ENCODE measurements around the gene OR9I1.

GRCh38 chr11:58133309-58134076, 8.2 kb upstream of the OR9I1 start:
- TF ChIP-seq PKNOX1 (IDR thresholded peaks at IDR 0.05), result no peak
- no peak for TF ChIP-seq BHLHE40 (IDR thresholded peaks at IDR 0.05; ENCODE audit: borderline replicate concordance)
- no peak for TF ChIP-seq FOXA1 (IDR thresholded peaks at IDR 0.05)
